GM12864 (cell line): ENCODE measurements around the gene NOTCH1.

Experiments used
- DNase-seq: peaks from one replicate; pipeline ENCODE4 v3.0.0-alpha.2; 2011; ENCODE audit warnings: low read depth
- H3K4me3 ChIP-seq: 2 replicates; pipeline ENCODE4 v1.5.1; 2011; ENCODE audit warnings: mild to moderate bottlenecking, low read depth, low read length, control low read depth
- TF ChIP-seq, protein P1 (sequence below): IDR thresholded peaks from 2 replicates; pipeline ENCODE4 v1.5.1; 2011; ENCODE audit warnings: low read depth, mild to moderate bottlenecking, moderate library complexity, low read length, control low read depth, inconsistent platforms; ENCODE audit errors: missing control alignments

Gene NOTCH1

DNA sequence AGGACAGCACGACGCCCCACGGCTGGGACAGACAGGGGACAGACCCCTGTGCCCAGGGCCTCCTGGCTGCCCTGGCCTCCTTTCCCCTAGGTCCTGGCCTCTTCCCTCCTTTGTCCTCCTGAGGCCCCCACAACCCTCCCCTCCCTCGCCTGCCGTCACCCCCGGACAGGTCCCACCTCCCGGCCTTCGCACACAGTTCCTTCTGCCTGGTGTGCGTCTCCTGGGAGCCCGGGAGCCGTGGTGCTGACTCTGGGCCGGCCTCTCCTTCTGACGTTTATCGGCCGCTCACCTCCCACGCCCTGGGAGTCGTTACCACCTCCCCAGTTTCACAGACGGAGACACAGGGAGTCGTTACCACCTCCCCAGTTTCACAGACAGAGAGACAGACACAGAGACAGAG, 25.1 kb upstream of the NOTCH1 start:
- TF ChIP-seq, protein P1, sequence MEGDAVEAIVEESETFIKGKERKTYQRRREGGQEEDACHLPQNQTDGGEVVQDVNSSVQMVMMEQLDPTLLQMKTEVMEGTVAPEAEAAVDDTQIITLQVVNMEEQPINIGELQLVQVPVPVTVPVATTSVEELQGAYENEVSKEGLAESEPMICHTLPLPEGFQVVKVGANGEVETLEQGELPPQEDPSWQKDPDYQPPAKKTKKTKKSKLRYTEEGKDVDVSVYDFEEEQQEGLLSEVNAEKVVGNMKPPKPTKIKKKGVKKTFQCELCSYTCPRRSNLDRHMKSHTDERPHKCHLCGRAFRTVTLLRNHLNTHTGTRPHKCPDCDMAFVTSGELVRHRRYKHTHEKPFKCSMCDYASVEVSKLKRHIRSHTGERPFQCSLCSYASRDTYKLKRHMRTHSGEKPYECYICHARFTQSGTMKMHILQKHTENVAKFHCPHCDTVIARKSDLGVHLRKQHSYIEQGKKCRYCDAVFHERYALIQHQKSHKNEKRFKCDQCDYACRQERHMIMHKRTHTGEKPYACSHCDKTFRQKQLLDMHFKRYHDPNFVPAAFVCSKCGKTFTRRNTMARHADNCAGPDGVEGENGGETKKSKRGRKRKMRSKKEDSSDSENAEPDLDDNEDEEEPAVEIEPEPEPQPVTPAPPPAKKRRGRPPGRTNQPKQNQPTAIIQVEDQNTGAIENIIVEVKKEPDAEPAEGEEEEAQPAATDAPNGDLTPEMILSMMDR, result no peak
- no peak overlapping the region for H3K4me3 ChIP-seq
- no peak for DNase-seq

DNA sequence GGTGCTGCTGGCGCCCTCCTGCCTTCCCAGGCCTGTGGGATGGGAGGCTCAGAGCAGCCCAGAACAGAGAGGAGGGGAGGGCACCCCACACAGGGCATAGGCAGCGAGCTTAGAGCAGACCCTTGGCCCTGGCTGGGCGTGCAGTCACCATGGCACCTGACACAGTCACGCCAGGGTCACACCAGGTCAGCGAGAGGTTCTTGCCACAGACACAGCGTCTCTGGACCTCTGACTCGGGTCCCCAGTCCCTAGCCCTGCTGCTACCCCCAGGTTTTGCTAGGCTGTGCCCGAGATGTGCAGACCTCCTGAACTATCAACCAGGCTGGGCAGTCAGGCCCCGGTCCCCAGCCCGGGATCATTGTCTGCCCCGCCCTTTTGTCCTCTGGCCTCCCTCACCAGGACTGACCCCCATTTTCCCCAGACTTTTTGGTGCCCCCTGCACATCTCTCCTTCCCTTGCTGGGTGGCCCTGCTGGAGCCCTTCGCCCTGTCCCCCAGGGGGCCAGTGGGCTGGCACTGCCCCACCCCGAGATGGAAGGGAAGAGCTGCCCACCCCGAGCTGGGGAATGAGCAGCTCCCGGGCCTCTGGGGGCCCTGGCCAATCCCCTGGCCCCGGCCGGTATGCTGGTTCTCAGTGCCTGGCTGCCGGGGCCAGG, 24.5 kb upstream of the NOTCH1 start:
- DNase-seq, result no peak
- TF ChIP-seq, protein P1, result no peak
- no peak overlapping the region for H3K4me3 ChIP-seq

DNA sequence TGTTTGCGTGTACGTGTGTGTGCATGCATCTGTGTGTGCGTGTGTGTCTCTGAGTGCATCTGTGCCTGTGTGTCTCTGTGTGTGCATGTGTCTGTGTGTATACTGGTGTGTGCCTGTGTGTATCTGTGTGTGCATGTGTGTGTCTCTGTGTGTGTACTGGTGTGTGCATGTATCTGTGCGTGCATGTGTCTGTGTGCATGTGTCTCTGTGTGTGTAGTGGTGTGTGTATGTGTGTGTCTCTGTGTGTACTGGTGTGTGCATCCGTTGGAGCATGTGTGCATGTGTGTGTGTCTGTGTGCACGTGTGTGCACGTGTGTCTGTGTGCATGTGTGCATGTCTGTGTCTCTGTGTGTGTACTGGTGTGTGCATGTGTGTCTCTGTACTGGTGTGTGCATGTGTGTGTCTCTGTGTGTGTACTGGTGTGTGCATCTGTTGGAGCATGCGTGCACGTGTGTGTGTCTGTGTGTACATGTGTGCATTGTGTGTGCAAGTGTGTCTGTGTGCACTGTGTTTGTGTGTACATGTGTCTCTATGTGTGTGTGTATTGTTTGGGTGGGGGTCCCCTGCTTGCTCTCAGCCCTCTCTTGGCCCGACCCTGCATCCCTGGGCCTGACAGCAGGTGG, 23.8 kb upstream of the NOTCH1 start:
- H3K4me3 ChIP-seq, result no peak overlapping the region
- no peak for DNase-seq
- TF ChIP-seq, protein P1, result no peak

DNA sequence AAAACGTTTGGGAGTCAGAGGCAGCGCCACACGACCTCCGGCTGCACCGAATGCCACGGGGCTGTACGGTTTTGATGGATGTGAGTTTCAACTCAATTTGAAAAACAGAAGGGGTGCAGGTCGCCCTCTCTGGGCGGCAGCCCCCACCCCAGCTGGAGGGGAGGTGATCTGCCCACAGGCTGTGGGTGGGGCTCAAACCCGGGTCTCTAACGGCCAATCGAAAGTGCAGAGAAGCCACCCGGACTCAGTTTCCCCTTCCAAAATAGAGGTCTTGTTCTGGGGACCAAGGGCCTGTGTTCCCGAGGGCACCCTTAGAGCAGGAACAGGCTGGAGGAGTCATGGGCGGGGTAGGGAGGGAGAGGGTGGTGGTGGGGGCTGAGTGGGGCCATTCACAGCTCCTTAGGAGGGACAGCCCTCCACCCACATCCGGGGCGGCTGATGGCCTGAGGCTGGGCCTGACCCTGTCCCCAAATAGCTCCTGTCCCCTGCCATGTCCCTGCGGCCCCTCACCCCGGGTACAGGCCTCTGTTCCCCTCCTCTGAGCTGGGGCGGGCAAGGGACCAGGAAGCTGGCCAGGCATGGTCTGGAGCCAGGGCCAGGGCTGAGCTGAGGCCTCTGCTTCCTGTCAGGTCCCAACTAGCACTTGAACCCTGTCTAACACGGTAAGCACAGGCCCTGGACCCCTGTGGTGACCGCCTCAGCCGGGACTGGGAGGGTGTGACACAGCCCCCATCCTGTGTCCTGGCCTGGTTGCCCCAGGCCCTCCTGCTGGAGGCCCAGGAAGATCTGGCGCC, 22.6 kb upstream of the NOTCH1 start:
- DNase-seq, result no peak
- no peak overlapping the region for H3K4me3 ChIP-seq
- TF ChIP-seq, protein P1, result no peak

DNA sequence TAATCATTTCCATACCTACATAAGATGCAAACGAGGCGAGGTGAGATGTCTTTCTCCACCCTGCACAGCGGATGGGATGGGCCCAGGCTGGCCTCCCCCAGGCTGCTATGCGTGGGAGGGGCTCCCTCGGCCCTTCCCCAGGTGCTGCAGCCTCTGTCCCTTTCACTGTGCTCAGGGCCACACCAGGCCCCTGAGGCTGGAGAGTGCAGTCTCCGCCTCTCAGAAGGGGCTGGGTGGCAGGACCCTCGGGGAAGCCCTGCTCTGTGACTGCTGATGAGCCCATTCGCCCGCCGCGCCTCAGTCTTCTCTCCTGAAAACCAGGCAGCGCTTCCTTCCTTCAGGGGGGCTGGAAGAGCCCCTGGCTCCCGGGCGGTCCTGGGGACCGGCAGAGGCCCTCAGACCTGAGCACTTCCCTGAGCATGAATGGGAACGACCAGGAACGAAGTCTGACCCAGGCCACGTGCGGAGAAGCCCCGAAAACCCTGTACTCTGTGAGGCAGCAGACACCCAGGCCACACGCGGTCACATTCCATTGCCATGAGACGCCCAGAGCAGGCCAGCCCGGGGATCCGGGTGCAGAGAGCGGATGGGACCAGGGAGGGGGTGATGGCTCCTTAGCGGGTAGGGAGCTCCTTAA, 21.9 kb upstream of the NOTCH1 start:
- TF ChIP-seq, protein P1, result no peak
- no peak for DNase-seq
- no peak overlapping the region for H3K4me3 ChIP-seq

DNA sequence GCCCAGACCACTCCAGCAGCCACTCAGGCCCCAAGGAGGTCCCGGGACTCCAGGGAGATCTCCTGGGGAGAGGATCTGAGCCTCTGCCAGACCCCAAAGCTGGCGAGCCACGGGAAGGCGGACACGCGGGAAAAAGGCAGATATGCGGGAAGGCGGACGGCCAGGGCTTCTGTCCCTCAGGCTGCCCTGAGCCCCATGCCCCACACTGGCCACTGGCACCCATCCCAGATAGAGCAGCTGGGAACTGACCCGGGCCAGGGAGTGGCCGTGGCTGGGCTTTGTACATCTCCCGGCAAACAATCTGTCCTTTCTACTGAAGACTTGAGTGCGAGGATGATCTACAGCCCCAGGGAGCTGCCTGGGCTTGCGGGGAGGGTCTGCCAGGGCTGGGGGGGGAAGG, 21.1 kb upstream of the NOTCH1 start:
- no peak for DNase-seq
- H3K4me3 ChIP-seq, result no peak overlapping the region
- TF ChIP-seq, protein P1, result no peak
